ENCODE results near the gene HPCAL4.

The HPCAL4 gene

GRCh38 chr1:39707506-39707905 is 16.3 kb upstream of the HPCAL4 start:
- no peak for DNase-seq (ENCODE audit: extremely low spot score)
- TF ChIP-seq CTCF (IDR thresholded peaks at IDR 0.05; ENCODE audit: control extremely low read depth, extremely low read depth, low read depth, missing control alignments) = no peak
- ChIA-PET POLR2A (no interaction called here), CTCF (interaction anchor here (1.4 kb wide), 1 partner anchor 97 kb away, joined by 3 read pairs; no protein-coding TSS in a partner anchor)

GRCh38 chr1:39704757-39705156 is 13.5 kb upstream of the HPCAL4 start:
- ChIA-PET POLR2A (no interaction called here), CTCF (interaction anchor here (0.8 to 2.7 kb wide), 6 partner anchors 8 to 95 kb away, joined by 3 to 10 read pairs (median 5); no protein-coding TSS in a partner anchor)
- DNase-seq (ENCODE audit: extremely low spot score) = no peak
- TF ChIP-seq CTCF (IDR thresholded peaks at IDR 0.05; ENCODE audit: control extremely low read depth, extremely low read depth, low read depth, missing control alignments) = no peak

GRCh38 chr1:39701049-39701439 is 9.8 kb upstream of the HPCAL4 start:
- CTCF ChIA-PET = interaction anchor here (0.9 to 3.4 kb wide), 17 partner anchors 8 to 201 kb away, joined by 3 to 32 read pairs (median 5); partner anchors contain the start of genes MYCL, NT5C1A and PPIE
- no peak for TF ChIP-seq CTCF (IDR thresholded peaks at IDR 0.05; ENCODE audit: control extremely low read depth, extremely low read depth, low read depth, missing control alignments)
- POLR2A ChIA-PET = no interaction called here
- DNase-seq (ENCODE audit: extremely low spot score) = no peak

GRCh38 chr1:39700348-39700747 is 9.1 kb upstream of the HPCAL4 start:
- ChIA-PET POLR2A (no interaction called here), CTCF (interaction anchor here (1.1 to 3.4 kb wide), 12 partner anchors 11 to 334 kb away, joined by 3 to 32 read pairs (median 5); partner anchors contain the start of genes NT5C1A and PPIE)
- TF ChIP-seq CTCF (IDR thresholded peaks at IDR 0.05; ENCODE audit: control extremely low read depth, extremely low read depth, low read depth, missing control alignments) = no peak

GRCh38 chr1:39699419-39699818 is 8.2 kb upstream of the HPCAL4 start:
- no peak for TF ChIP-seq CTCF (IDR thresholded peaks at IDR 0.05; ENCODE audit: control extremely low read depth, extremely low read depth, low read depth, missing control alignments)
- CTCF ChIA-PET = interaction anchor here (1.1 to 3.4 kb wide), 7 partner anchors 17 to 334 kb away, joined by 3 to 32 read pairs (median 4); no protein-coding TSS in a partner anchor
- no peak for DNase-seq (ENCODE audit: extremely low spot score)
- POLR2A ChIA-PET = no interaction called here

More at GRCh38 chr1:39700348-39700747, 9.1 kb upstream of the HPCAL4 start:
- DNase-seq (ENCODE audit: extremely low spot score) = no peak

- ChIA-PET POLR2A (no interaction called here), CTCF (no interaction called here)
- DNase-seq (ENCODE audit: extremely low spot score) = no peak
- no peak for TF ChIP-seq CTCF (IDR thresholded peaks at IDR 0.05; ENCODE audit: control extremely low read depth, extremely low read depth, low read depth, missing control alignments)
Measured at GRCh38 chr1:39698568-39698967, 7.3 kb upstream of the HPCAL4 start.
